GM19023 (cell line): ENCODE measurements around the gene PRKCB.
A peak's percentile ranks its signal among the peaks of the same experiment; 100 is the strongest.

Source experiments
- ATAC-seq: cut with Tn5 transposase; IDR thresholded peaks from one replicate; pipeline ENCODE4 v1.9.1; 2021; ENCODE audit warnings: mild to moderate bottlenecking, moderate library complexity; ENCODE audit not compliant: unreplicated experiment

The PRKCB gene

DNA sequence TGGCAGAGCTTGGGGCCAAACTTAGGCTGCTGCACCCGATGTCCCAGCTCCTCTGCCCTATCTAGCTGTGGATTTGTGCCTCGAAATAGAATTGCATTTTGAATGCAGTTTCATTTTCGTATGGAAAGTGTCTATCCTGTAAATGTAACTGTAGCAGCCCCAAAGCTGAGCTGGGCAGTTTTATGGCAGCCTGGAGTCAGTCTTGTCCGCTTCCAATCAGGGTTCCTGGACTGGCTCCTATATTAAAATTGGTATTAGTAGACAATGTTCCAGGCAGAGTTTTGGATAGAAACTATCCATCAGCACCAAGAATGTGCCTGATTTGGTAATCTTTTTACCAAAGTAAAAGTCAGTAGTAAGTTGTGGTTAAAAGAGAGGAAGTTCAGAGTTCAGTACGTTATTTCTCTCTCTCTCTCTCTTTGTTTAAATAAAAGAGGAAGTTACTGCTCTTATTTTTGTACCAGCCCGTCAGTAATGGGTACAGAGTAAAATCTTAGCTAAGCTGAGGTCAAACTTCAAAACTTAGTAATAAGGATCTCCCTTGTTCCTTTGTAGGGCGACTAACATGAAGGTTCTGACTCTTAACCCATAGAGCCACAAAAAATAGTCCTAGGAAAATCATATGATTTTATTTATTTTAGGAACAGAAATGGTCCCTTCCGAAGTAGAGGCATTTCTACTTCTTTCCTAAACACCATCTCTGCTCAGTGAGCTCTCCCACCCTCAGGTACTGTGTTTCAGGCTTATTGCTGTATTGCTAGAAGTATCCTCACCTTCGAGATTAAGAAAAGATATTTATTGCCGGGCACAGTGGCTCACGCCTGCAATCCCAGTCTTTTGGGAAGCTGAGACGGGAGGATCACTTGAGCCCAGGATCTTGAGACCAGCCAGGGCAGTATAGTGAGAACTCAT is 28.0 kb downstream of the PRKCB start:
- peak; percentile 61 for ATAC-seq

DNA sequence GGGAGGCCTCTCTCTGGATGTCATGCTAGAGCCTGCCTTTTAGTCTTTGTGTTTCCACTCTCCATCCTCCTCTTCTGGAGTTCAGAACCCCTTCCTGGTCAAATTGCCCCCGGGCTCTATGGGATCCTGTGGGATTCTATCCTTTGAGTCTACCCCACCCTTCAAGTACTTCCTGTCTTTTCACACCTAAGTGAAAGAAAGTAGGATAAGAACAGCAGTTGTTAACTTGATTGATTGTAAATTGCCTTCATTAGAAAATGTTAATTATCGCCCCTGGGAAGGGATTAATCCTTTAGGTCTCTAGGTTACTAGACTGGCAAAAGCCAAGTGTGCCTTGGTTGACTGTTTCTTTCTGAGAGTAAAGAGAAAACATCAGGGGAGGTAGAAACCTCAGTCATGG is 30.1 kb downstream of the PRKCB start:
- no peak for ATAC-seq

DNA sequence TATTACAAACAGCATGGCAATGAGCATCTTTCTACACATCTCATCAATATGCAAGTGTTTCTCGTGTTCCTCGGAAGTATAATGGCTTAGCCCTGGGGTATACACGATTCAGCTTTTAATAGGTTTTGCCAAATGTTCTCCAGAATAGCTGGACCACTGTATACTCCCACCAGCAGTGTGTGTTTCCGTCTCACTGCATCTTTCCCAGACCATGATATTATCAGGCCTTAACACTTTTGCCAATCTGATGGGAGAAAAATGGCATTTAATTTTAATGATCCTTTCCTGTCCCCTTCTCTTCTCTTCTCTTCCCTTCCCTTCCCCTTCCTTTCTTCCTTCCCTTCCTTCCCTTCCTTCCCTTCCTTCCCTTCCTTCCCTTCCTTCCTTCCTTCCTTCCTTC is 30.8 kb downstream of the PRKCB start:
- ATAC-seq: no peak

DNA sequence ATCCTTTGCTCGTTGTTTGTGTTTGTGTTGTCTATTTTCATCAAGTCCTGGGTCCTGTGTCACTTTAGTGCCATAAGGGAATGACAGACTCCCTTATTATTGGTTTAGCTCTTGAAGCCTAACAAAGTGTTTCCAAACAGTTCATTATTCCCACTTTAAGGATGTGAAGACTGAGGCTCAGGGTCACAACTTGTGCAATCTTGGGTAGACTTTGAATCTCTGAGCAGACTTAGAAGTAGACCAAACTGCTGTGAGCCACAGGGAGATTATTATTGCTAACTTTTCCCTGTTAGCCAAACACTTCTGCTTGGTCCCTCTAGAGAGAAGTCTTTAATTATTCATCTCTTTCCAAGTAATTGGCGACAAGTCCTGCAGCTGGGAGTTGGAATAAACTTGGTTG is 31.8 kb downstream of the PRKCB start:
- ATAC-seq: no peak

DNA sequence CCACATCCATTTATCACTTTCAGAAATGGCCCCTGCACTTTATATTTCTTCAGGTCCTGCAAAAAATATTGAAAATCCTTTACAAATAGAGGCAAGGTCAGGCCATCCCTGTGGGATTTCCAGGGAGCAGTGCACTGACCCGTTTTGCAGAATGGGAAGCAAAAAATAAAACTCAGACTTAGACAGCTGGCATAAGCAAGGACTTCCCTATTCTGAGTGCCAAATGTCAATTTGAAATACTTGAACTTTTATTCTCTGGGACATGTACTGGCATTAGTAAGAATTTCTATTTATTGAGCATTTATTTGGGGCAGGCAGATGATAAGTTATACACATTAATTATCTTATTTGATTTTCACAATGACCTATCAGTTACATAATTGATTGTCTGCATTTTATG is 32.4 kb downstream of the PRKCB start:
- no peak for ATAC-seq

DNA sequence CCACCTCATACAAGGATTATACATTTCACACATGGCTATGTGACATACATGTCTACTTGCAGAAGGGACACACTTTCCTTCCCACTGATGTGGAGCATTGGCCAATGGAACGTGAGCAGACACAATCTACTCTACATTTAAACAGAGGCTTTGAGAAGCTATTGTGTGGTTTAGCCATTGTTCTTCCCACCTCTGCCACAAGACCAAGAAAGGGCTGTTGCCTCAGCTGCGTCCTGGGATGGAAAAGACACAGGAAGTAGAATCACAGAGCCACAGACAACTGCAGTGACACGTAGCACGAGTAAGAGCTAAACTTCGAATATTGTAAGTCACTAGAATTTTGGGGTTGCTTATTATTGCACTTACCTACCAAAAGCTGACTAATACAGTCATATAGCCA is 33.3 kb downstream of the PRKCB start:
- no peak for ATAC-seq

DNA sequence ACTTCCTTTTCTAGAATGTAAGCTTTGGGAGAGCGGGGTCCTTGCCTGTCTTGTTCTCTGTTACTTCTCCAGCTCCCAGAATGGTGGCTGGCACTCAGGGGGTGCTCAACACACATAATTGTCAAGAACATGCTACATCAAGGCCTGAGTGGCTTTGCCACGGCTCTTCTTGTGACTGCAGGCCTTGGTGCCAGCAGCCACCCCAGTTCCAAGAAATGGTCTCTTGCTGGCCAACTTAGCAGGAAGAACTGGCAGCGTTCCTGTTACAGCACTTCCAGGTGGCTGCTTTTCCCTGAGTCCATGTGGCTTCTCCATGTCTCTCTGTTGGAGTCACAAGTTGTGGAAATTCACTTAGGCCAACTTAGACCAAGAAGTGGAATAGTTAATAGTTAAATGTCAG is 36.1 kb downstream of the PRKCB start:
- no peak for ATAC-seq

DNA sequence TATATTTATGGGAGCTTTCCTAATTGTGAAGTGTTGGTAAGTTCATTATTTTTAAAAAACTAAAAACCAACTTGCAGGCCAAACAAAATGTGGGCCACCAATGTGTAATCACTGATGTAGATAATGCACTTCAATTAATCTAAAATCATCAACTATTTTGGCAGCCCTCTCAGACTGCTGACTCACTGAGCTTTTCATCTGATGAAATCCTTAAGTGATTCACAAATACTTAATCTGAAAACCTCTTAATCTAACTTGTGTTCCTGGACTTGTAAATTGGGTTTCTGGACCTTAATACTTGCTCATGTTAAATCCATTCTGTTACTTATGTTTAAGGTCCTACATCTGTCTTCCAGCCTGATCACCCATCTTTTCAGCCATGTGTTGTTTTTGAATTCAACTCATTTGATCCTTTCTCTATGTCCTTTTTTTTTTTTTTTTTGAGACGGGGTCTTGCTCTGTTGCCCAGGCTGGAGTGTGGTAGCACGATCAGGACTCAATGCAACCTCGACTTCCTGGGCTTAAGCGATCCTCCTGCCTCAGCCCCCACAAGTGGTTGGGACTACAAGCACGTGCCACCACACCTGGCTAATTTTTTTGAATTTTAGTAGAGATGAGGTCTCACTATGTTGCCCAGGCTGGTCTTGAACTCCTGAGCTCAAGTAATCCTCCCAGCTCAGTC is 39.0 kb downstream of the PRKCB start:
- no peak for ATAC-seq

DNA sequence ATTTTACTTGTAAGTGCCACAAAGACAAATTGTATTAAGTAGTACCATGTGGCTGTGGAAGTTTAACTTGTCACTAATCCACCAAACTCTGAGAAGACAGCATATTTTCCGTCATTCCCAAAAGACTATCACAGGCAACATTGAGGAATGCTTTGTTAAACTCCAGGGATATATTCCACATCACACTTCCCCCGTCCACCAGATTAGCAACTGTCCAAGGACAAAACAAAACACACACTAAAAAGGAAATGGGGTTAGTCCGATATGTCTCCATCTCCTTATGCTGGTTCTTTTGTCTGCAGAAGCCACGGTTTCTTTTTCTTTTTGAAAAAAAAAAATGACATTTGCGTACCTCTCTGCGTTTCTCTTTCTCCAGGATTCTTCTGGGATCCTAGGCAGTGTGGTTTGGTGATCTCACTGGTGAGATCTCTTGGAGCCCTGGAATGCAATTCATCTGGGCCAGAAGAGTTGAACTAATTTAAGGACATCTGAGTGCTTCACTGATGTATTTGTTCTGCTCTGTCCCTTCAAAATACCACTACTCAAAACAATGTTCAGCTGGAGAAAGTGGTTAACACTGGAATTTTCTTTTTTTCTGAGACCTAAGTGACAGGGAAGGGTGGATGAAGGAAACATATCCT is 40.6 kb downstream of the PRKCB start:
- ATAC-seq: no peak

DNA sequence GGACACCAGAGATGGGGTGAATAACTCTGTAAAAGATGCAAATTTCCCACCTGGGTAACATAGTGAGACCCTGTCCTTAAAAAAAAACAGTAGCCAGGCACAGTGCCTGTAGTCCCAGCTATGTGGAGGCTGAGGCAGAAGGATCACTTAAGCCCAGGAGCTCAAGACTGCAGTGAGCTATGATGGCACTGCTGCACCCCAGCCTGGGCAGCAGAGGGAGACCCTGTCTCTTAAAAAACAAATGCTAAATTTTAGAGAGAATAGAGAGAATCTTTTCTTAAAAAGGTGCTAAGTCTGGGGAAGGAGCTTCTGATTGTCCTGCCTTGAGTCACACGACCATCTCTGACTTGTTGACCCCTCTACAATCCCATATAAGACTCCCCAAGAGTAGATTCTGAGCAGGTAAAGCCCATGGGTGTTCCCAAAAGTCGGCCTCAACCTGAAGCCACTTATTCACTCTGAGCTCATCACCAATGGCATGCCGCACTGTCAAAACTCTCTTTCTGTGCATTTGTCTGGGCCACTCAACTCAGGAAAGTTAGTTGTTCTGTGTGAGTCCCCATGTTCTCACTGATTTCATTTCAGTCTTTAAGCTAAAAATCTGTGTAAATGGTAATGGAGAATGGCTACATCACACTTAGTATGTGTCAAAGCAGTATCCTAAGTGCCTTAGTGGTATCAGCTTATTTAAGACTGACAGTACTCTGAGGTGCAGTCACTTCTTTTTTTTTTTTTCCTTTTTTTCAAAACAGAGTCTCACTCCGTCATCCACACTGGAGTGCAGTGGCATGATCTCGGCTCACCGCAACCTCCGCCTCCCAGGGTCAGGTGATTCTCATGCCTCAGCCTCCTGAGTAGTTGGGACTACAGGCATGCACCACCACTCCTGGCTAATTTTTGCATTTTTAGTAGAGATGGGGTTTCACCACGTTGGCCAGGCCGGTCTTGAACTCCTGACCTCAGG is 41.6 kb downstream of the PRKCB start:
- ATAC-seq: no peak

DNA sequence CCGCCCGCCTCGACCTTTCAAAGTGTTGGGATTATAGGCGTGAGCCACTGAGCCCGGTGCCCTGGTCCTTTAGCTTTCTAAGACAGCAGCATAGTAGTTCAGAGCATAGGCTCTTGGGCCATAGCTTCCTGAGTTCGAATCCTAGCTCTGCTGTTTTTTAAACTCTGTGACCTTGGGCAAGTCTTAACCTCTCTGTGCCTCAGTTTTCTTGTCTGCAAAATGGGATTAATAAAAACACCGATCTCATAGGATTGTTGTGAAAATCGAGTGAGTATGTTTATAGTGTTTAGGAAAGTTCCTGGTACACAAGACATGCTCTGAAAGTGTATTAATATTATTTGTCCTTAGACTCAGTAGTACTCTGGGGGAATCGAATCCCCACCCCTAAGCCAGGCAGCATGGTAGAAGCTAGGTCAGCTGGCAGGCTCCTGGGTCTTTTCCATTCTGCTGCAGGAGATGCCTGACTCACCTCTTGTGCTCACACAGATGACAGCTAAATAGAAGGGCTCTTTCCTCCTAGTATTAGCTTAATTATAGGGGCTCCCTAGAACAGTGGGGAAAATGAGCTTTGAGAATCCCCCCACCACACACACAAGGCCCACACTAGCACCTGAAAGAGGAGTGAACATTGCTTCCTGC is 44.1 kb downstream of the PRKCB start:
- ATAC-seq: no peak

DNA sequence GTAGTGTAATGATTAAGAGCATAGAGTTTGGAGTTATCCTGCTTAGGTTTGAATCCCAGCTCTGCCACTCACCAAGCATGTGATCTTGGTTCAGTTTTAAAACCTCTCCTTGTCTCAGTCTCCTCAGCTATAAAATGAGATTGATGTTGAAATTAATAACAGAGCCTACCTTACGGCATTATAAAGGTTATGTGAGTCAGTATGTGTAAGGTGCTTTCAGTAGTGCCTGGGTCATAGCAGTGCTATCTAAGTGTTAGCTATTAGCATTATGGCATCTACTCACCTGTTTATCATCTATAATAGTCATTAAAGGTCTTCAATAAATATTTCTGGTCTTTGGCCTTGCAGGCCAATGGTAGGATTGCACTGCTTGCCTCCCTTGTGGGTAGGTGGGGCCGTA is 53.4 kb downstream of the PRKCB start:
- ATAC-seq: no peak

DNA sequence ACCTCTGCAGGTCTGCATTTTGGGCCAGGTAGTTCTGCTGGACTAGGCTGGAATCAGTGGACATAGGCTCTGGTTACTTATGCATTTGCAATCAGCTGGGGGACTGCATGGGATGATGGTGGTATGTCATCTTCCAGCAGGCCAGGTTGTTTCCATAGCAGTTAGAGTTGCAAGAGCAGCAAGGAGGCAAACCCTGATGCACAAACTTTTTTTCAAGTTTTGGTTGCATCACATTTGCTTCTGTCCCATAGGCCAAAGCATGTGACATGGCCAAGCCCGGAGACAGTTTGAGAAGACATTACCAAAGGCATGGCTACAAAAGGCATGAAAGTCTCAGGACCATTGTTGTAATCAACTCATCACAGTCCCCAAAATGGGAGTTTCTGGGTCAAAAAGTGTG is 58.2 kb downstream of the PRKCB start:
- ATAC-seq: no peak

DNA sequence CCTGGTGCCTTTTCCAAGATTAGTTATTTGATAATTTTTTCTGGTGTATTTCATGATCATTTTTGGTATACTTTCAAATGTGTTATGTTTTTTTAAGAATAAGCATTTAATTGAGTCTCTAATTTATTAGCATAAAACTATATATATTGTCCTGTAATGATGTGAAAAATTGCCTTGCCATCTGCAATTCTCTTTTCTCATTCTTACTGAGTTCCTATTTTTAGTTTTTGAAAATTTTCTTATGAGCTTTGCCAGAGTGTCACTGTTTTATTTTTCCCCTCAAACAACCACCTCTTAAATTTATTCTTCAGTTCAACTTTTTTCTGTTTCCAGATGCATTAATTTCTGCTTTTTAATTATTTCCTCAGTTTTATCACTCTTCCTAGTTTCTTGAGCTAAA is 59.3 kb downstream of the PRKCB start:
- ATAC-seq: no peak

DNA sequence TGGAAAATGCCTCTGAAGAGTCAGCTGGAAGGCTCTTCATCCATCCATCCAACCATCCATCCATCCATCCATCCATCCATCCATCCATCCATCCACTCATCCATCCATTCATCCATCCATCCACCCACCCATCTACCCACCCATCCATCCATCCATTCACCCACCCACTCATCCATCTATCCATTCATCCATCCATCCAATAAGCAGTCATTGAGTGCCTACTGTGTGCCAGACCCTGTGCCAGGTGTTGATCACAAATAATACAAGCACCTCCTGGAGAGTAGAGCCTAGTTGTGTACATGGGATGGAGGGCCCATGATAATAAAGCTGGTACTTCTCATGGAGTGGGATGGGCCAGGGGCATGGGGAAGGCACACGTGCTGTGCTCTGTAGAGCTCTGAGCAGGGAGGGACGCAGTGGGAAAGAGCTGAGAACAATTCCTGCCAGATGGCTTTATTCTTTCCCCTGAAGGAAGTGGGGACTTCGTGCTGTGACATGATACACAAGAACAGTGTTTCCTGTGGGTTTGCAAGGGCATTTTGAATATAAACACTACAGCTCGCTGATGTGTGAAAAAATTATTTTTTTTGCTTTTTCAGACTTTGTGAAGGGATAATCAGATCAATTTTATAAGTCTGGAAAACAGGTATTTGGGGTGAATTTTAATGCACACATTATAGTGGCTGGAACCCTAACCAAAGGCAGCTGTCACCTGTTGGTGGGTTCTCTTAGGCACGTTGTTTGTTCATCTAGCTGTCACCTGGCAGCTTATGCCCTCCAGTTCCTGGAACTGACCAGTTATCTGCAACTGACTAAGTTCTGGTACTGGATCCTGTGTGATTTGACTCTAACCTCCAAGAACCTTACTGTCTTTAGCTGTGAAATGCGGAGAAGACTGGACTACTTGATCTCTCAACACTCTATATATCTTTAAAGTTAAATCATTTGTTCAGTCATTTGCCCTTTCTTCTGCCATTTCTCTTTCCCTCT is 61.3 kb downstream of the PRKCB start:
- ATAC-seq: no peak

DNA sequence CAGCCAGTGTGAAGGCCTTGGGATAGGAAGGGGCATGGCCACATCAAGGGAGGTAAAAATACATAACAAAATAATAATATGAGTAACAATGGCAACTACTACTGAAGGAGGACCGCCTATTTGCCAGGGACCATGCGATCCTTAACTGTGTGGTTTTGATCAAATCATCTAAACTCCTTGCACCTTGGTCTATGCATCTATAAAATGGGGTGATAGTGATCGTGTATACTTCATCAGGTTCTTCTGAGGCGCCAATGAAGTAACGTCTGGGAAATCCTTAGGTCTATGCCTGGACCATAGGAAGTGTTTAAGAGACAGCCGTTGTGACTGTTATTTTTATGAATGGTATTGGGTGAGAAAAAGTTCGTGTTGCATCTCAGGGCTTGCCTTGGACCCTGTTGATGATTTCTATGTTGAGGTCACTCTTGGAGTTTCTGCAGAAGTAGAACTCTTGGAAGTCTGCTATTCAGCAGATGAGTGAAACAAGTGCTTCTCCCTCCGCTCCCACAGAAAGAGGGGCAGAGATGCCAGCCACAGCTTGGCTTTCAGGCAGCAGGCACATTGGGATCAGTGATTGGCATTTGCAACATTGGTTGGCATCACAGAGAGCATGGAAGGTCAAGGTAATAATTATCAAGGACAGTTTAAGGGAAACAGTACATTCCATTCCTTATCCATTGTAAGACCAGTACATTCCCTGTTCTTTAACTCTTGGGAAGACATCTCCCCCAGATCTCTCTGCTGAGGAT is 63.1 kb downstream of the PRKCB start:
- ATAC-seq: no peak

DNA sequence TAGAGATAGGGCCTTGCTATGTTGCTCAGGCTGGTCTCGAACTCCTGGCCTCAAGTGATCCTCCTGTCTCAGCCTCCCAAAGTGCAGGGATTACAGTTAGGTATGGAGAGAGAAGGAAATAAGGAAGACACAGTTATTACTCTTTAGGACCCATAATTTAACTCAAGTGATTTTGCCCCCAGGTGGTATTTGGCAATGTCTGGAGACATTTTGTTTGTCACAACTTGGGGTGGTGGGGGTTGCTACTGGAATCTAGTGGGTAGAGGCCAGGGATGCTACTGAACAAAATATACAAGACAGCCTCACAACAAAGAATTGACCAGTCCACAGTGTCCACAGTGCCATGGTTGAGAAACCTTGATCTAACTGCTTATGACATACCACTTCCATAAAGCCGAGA is 64.1 kb downstream of the PRKCB start:
- ATAC-seq: no peak

DNA sequence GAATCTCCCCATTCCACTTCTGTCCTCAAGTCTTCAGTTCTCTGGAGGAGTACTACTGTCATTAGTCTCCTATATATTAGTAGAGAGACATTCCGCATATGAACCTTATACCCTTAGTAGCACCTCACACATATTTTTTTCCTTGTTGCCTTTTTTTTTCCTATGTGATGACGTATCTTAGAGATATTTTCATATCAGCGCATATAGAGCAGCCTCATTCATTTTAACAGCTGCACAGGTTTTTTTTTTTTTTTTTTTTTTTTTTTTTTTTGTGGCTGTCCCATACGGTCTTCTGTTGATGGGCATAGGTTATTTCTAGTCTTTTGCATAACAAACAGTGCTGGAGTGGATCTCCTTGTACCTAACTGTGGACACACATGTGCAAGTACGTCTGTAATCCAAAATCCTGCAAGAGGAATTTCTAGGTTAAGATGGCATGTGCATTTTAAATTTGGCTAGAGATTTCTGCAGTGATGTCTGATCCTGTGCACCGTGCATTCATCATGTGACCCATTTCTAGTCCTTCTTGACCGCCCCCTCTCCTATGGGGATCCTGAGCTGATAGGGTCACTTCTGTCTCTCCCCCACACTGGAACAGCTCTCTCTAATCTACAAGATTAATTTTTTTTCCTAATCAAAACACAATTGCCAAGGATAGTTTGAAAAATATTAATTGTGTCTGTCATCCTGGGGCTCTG is 64.8 kb downstream of the PRKCB start:
- ATAC-seq: no peak
